Activated CD4-positive, alpha-beta T cell treated with anti-CD3 and anti-CD28 coated beads, Interleukin-2, amount 50 U/mL, for 4 hours (primary cell): ENCODE results near the gene THAP9.

ENCODE experiments used
- DNase-seq, 2 experiments: peaks; one replicate each; pipeline ENCODE4 v3.0.0-alpha.2; 2020

The THAP9 gene

DNA sequence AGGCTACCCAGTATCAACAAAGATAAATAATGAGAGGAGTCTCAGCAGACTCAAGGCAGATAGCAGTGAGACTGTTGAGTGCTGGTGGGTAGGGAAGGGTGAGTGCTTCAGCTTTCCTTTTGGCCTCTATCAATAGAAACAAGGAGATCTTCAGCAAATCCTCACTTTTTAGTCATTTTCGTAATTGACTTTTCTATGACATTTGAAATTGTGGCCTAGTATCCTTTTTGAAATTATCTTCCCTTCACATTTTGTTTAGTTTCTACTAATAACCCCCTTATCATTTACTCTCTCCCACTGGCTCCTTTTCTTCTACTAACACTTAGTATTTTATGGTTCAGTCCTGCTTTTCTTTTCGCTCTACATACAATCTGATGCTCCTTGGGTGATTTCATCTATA is 65.2 kb downstream of the THAP9 start:
- DNase-seq: no peak

DNA sequence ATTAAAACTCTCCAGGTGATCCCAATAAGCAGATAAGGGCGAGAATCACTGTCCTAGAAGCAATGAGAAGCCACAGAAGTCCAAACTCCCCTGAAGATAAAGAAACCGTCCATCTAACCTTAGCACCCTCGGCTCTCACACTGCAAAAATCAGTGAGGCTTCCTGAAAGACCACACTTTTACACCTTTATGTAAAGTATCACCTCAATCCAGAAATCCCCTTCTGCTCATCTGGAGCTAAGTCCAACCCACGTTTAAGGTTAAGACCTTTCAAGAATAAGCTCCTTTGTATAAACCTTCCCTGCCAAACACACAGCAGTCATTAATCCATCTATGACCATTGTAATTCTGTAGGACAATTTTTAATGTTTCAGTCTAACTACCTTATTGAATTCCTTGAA is 68.4 kb downstream of the THAP9 start:
- DNase-seq: no peak

DNA sequence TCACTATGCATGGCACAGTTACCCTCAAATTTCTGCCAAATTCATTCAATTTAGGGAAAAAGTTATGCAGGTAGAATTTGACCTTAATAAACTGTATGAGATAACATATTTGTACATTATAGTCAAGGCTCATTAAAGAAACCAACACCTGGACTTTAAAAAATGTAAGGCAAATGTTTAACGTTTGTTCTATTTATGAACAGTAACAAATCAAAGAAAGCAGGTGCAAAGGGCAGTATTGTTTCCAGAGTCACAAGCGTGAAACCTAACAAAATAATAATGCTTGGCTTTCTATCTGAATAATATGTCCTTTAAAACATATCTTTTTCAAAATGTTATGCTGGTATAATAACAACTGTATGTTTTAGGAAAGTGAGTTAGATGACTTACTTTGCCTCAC is 68.9 kb downstream of the THAP9 start:
- DNase-seq: no peak
